GM18508 (cell line): ENCODE measurements around the gene ENTREP3.

Experiments used
- ATAC-seq: cut with Tn5 transposase; IDR thresholded peaks from one replicate; pipeline ENCODE4 v1.9.1; 2021; ENCODE audit warnings: moderate number of reproducible peaks; ENCODE audit not compliant: insufficient read depth, unreplicated experiment

ENTREP3 gene

GRCh38 chr1:155278689-155279160 is 23.4 kb upstream of the ENTREP3 start:
- no peak for ATAC-seq

GRCh38 chr1:155277902-155278688 is 22.8 kb upstream of the ENTREP3 start:
- ATAC-seq: no peak

DNA sequence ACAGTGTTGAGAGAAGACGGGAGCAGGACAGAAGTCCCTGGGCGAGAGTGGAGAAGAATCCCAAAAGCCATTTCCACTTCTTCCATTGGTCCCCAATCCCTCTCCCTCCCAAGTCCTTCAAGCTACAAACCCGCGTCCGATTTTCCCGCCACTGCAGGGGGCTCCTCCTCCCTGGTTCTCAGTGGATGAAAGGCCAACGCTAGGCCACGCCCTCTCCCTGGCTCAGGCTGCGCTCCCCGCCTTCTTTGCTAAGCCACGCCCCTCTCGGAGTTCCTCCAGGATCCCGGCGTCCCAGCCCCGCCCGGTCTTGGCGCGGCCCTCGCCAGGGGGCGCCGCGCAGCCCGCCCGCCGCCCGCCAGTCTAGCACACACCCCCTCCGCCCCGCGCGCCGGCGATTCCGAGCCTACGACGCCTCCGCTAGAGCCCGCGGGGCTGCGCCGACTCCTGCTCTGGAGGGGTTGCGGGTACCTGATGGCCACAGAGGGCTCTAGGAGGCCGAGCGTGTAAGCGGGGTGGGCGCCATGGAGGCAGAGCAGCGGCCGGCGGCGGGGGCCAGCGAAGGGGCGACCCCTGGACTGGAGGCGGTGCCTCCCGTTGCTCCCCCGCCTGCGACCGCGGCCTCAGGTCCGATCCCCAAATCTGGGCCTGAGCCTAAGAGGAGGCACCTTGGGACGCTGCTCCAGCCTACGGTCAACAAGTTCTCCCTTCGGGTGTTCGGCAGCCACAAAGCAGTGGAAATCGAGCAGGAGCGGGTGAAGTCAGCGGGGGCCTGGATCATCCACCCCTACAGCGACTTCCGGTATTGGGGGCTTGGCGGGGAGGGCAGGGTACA is 22.0 kb upstream of the ENTREP3 start, which contains the start of gene HCN3:
Gene HCN3, plus strand, starts transcription at position 394 of the 832 bp plus-strand sequence. Its CDS starts 128 bp downstream, at position 522.
- peak; percentile 52 for ATAC-seq

DNA sequence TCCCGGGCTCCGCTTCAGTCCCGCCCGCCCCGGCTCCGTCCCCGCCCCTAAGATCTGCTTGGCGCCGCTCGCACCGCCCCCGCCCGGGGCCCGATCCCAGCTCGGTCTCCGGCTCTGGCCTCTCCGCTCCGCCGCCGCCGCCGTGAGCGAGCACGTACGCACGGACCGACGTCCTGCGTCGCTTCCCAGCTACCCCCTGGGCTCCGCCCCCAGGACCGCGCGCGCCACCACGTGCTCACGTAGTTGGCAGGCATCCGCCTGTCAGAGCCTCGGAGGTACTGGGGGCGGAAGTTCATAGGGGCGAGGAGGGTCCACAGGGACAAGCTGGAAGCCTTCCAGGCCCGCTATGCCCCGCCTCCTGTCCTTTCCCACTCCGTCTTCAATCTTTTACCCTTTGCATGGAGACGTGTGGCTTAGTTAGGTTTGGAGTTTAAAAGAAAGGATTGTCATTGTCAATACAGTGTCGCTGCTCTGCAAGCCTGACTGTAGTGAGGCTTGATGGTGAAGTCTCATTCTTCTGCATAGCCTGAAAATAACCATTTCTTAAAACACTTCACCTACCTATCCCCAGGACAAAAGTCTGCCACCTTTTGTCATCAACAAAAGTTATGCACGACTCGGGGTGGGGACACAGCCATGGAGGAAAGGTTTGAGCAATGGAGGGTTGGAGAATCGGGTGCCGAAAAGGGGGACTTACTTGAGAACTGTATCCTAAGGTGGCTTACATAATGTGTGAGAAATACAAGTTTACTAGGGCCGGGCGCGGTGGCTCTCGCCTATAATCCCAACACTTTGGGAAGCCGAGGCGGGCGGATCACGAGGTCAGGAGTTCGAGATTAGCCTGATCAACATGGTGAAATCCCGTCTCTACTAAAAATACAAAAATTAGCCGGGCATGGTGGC is 18.3 kb upstream of the ENTREP3 start, which contains the start of gene CLK2:
Gene CLK2, minus strand, starts transcription at position 162 of the 903 bp plus-strand sequence. CDS start 2,527 bp downstream, outside the sequence.
- no peak for ATAC-seq

DNA sequence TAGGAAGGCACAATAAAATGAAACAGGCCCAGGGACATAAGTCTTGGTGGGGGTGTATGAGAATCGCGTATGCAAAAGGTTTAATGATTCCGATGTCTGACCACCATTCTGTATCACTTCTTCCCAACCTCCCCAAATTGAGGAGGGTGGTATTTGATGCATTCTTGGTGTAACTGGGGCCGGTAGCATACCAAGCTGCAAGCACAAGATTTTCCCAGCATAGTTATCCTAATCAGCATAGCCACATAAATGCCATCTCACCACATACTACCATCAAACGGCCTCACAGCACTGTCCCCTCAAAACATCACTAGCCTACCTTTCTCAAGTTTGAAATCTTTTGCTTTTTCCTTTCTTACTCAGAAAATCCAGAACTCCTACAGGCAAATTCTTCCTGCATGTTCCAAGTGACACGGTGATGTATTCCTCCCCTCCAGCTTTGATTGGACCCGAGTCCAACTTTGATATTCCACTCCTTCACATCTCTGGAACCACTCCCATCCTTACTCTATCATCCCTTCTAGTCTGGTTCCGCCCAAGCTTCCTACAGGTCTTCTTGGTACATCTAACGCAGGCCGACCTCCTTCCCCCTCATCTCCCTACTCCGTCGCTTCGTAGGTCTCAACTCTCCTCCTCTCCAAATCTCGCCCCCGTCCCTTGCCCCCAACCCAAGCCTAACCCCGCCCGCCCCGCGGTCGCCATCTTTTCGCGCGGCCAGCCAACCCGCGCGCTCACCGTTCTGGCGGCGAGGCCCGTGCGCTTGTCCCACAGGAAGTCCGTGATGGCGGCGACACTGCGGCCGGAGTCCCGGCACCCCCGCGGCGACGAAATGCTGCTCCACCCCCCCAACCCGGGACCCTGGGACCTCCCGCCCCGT is 17.4 kb upstream of the ENTREP3 start:
- ATAC-seq: no peak

DNA sequence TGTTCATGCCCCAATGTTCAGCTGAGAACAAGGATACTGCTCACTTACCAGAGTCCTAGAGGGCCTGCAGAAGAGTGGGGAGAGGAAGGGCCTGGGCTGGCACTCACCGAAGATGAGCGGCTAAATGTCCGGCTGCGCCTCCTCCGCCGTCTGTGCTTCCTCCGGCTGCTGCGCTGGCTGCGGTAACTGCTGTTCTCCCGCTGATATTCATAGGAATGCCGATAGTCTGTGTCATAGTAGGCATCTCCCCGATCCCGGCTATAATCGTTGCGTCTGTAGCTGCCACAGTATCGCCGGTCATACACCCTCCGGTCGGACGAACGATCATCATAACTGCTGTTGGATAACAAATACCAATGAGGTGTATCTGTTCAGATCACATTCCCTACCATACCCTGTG is 14.1 kb upstream of the ENTREP3 start:
- no peak for ATAC-seq

DNA sequence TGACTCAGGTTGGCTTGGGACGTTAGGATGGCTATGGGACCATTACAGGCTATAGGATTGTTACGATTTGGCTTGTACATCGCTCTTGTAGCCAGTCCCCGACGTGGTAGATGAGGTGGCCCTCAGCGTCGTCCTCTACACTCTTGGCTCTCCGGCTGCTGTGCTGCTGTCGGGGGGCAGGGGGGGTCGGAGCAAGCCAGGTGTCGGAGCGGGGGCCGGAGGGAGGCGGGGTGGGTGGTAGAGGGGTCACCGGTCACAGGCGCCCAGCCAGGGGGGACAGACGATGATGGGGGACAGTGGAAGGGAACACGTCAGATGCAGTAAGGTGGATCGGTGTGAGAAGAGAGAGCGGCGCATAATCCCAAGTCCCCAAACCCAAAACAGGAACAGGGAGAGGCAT is 13.3 kb upstream of the ENTREP3 start:
- ATAC-seq: no peak

- ATAC-seq: no peak
These were observed 12.1 kb upstream of the ENTREP3 start for GRCh38 chr1:155267373-155267772.

GRCh38 chr1:155266553-155266952 is 11.3 kb upstream of the ENTREP3 start:
- ATAC-seq: no peak

DNA sequence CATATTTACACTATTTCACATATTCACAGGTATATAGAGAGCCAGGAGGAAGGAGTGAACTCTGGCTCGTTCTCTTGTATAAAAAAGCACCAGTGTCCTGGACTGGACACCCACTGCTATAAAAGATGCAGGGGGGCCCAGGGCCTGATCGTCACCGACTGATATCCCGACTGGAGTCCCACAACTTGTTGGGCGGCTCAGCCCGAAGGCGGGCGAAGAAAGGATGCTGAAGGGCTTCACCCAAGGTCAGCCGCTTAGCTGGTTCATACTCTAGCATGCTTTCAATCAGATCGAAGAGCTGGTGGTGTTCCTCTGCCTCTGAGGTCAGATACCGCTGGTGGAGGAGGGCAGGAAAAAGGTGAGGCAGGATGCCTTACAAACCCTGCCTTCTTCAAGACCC is 7.8 kb upstream of the ENTREP3 start:
- no peak for ATAC-seq

DNA sequence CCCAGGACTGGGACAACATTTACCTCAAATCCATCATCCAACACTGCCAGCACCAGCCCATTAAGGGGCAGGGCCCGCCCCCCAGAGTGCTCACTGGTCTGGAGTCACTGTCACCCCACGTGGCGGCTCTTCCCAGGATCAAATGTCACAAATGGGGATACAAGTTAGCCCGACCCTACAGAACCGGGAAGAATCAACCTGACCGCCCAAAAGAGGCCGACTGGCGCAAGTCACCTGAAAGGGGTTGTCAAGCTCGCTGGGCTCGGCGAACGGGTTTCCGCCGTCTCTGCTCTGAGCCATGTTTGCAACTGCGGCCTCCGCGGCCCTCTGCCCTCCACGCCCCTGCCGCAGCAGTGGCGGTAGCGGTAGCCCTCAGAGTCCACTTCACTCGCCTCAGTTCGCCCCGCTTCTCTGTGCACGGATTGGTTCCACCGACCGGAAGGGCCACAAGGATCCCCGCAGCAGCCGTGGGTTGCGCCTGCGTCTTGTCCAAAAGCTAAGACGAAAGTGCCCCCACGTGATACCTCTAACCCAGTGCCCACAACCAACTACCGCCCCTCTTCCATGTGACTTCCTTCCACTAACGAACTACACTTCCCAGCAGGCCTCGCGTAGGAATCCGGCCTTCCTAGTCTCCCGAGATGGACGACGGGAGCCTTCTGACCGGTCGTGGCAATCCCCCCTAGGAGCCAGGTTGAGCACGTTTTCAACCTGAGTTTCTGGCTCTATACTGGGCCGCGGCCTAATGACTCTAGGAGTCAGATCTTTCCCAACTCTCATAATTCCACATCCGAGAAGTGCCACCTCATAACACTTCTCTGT is 6.8 kb upstream of the ENTREP3 start, which contains the start of gene SCAMP3:
Gene SCAMP3, minus strand, starts transcription at position 509 of the 822 bp plus-strand sequence. Its CDS starts 209 bp downstream, at position 300.
- peak; percentile 66 for ATAC-seq

DNA sequence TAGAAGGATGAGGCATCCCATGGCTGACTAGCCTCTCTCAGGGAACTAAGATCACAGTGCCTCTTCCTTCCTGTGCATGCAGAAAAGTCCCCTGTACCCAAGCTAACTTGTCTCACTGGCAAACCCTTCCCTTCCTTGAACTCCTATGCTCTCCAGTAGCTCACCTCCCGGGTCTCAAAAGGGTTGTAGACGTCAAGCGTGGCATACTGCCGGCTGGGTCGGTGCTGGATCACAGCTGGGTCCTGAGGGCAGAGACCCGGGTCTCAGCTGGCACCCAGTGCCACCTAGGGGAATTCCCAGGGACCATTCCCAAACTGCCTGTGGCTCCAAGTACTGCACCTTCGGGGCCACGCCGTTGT is 6.2 kb upstream of the ENTREP3 start:
- ATAC-seq: no peak

DNA sequence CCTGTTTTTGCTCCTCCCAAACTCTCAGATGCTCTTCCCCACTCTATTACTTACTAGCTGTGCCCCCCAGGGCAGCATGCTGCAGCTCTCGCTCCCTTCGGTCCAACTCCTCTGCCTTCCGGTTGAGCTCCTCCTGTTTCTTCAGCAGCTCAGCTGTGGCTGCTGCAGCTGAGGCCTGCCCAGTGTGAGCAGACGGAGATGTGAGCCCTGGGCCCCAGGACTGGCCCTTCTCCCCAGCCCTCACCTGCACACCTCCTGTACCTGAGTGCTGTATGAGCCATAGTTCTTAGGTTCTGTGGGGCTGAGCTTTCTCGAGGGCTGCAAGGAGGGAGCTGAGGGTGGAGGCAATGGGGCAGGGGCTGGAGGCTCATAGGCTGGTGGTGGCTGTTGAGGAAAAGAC is 5.0 kb upstream of the ENTREP3 start:
- no peak for ATAC-seq

GRCh38 chr1:155256058-155256852 is 972 bp upstream of the ENTREP3 start:
- no peak for ATAC-seq

DNA sequence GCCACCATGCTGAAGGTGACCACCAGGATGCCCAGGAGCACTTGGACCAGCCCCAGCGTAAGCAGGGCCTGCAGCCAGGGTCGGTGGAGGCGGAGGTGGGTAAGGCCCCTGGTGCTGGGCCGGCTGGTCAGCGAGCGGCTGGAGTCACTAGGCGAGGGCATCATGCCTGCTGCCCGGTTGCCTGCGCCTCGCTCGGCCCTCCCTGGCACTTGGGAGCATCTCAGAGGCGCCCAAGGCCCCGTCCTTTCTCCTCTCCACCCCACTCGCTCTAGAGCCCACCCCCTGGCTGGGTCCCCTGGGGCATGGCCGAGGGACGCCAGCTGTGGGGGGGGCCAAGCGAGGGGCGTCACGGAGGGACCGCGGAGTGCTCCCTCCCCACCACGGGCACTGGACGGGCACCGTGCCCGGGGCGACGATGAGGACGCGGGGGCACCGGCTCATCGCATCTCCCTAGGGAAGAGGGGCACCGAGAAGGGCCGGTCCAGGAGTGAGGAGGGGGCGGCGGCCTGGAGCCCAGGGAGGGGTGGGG is 505 bp downstream of the ENTREP3 start:
- ATAC-seq: no peak

DNA sequence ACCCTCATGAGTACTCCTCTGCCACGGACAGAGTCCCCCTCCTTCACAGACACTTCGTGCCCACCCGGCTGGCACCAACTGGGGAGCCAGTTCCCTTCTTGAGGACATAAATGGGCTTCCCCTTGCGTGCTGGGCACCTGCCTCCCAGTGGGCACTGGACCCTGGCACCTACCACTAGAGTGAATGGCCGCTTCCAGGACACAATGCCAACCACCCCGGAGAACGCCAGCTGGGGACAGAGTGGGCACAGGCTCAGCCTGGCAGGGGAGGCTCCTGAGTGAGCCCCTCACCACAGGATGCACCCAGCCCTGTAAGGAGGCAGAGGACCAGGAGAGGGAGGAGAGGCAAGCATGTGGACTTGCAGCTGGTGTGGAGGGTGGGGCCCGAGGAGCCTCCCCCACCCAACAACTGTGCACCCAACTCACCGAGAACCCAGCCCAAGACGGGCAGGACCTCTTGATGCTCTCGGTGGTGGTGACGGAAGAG is 1.0 kb downstream of the ENTREP3 start:
- ATAC-seq: no peak

- ATAC-seq: no peak
These were observed 1.5 kb downstream of the ENTREP3 start for GRCh38 chr1:155253797-155254196.
